ENCODE measurements around the gene DIS3L2. TPM values are rescaled to one million over a fixed set of nuclear protein-coding genes. Genes with fewer than 3 reads are reported as not detected.
"Not testable (repeated sequence)": the region's sequence is repeated elsewhere in the genome, so short reads cannot be mapped to it uniquely, and the experiment has no call there.

The DIS3L2 gene
- total and polyA plus RNA-seq, 2 of the 4 experiments (the other 2 are of a cell fraction) = 14.7 to 19.2 TPM

- Histone ChIP-seq H3K56ac (ENCODE audit: extremely low read depth, insufficient read depth, low read length) (no peak overlapping the region), H3K4me3 (ENCODE audit: insufficient read depth, low read depth, low read length) (no peak overlapping the region), H4K5ac (ENCODE audit: low read depth, low read length) (no peak overlapping the region), H4K91ac (ENCODE audit: insufficient read depth, low read depth, low read length) (no peak overlapping the region), H3K23ac (ENCODE audit: low read depth, low read length) (no peak overlapping the region), H2AK5ac (ENCODE audit: low read depth, low read length) (no peak overlapping the region), H2BK15ac (ENCODE audit: low read depth, low read length) (no peak overlapping the region), H3K36me3 (ENCODE audit: control insufficient read depth, insufficient read depth, low read length) (no peaks in the 10 kb centered on the region), H4K20me1 (ENCODE audit: insufficient read depth, low read length) (0 out of 2 replicates have a peak, but pooled peaks cover 3% of the 10 kb centered on the region), H3K9ac (ENCODE audit: low read depth, low read length) (no peak overlapping the region), H3K27ac (ENCODE audit: insufficient read depth, low read length) (no peak overlapping the region), H2AFZ (replicated peaks; ENCODE audit: low read length, poor library complexity) (no peak overlapping the region), H2AK9ac (replicated peaks; ENCODE audit: low read depth, low read length, poor library complexity) (no peak overlapping the region), H3K27me3 (ENCODE audit: control insufficient read depth, insufficient read depth, low read length) (no peaks in the 10 kb centered on the region), H3K4me1 (ENCODE audit: control insufficient read depth, insufficient read depth, low read length) (no peaks in the 10 kb centered on the region), H2BK5ac (ENCODE audit: low read depth, low read length, poor library complexity, severe bottlenecking) (no peak overlapping the region), H3K18ac (ENCODE audit: low read depth, low read length) (no peak overlapping the region), H2BK120ac (ENCODE audit: low read depth, low read length) (no peak overlapping the region), H3K4ac (ENCODE audit: low read depth, low read length) (no peak overlapping the region), H2BK20ac (ENCODE audit: low read depth, low read length) (no peak overlapping the region), H3K14ac (replicated peaks; ENCODE audit: low read depth, low read length) (no peak overlapping the region), H3K9me1 (ENCODE audit: insufficient read depth, low read length) (no peaks in the 10 kb centered on the region), H3K79me1 (ENCODE audit: low read depth in 1 of 2, low read length in 2 of 2) (peaks cover 0 to 3% of the 10 kb centered on the region in 2 experiments; a peak in 1 of 4 replicates), H3K4me2 (ENCODE audit: low read depth, low read length) (no peak overlapping the region), H3K9me3 (ENCODE audit: control insufficient read depth, insufficient read depth, low read length) (no peaks in the 10 kb centered on the region), H4K8ac (ENCODE audit: low read depth in 2 of 2, low read length in 2 of 2) (no peak overlapping the region)
- dilution Hi-C loops (cut with HindIII; ENCODE audit: low sequenced_read_pairs, unreplicated experiment) = no loop called here
- no peak for ATAC-seq (ENCODE audit: low read depth)
- POLR2A ChIA-PET (ENCODE audit: unreplicated experiment) = no interaction called here
- peak; percentile 24 for DNase-seq
- no CpG with 5 or more reads among the region's 1 CpG for WGBS, 2 experiments (ENCODE audit: extremely low coverage in 2 of 2, insufficient read length in 1 of 2)
- TF ChIP-seq SMC3 (IDR thresholded peaks at IDR 0.05; ENCODE audit: low read depth, low read length) (no peak), FOS (IDR thresholded peaks at IDR 0.05; ENCODE audit: low read depth, low read length) (no peak), MAZ (IDR thresholded peaks at IDR 0.05; ENCODE audit: borderline replicate concordance, low read depth, low read length) (no peak)
- no TSS peak for BruUV-seq (replicated peaks)
- CTCF ChIA-PET = interaction anchor here (0.5 kb wide), 1 partner anchor 87 kb away, joined by 3 read pairs; no protein-coding TSS in a partner anchor
- intact Hi-C loops (cut with micrococcal nuclease) = no loop called here
- in situ Hi-C loops (cut with MboI; ENCODE audit: low sequenced_read_pairs) = no loop called here
Observed at GRCh38 chr2:232113821-232114220, 152.3 kb downstream of the DIS3L2 start.

DNA sequence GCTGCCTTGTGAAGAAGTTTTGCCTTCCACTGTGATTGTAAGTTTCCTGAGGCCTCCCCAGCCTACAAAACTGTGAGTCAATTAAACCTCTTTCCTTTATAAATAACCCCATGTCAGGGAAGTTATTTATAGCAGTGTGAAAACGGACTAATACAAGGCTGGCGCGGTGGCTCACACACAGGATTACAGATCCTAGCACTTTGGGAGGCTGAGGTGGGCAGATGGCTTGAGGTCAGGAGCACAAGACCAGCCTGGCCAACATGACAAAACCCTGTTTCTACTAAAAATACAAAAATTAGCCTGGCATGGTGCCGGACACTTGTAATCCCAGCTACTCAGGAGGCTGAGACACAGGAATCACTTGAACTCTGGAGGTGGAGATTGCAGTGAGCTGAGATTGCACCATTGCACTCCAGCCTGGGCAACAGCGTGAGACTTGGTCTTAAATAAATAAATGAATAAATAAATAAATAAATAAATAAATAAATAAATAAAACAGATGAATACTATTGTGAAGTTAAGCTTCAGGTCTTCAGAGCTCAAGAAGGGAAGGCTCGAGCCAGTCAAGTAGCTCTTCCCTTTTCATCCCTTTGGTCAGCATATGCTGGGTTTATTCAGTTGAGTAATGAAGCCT is 154.3 kb downstream of the DIS3L2 start:
- H3K56ac ChIP-seq (ENCODE audit: extremely low read depth, insufficient read depth, low read length); H4K5ac ChIP-seq (ENCODE audit: low read depth, low read length); DNase-seq; H3K9me1 ChIP-seq (ENCODE audit: insufficient read depth, low read length); H3K14ac ChIP-seq (replicated peaks; ENCODE audit: low read depth, low read length); CTCF ChIA-PET; in situ Hi-C loops (cut with MboI; ENCODE audit: low sequenced_read_pairs); H3K9me3 ChIP-seq (ENCODE audit: control insufficient read depth, insufficient read depth, low read length); H3K4me2 ChIP-seq (ENCODE audit: low read depth, low read length); H3K36me3 ChIP-seq (ENCODE audit: control insufficient read depth, insufficient read depth, low read length); H2AK5ac ChIP-seq (ENCODE audit: low read depth, low read length); H2AFZ ChIP-seq (replicated peaks; ENCODE audit: low read length, poor library complexity); H3K4me3 ChIP-seq (ENCODE audit: insufficient read depth, low read depth, low read length); H3K4ac ChIP-seq (ENCODE audit: low read depth, low read length); H2AK9ac ChIP-seq (replicated peaks; ENCODE audit: low read depth, low read length, poor library complexity); H3K9ac ChIP-seq (ENCODE audit: low read depth, low read length); H2BK15ac ChIP-seq (ENCODE audit: low read depth, low read length); POLR2A ChIA-PET (ENCODE audit: unreplicated experiment); H2BK5ac ChIP-seq (ENCODE audit: low read depth, low read length, poor library complexity, severe bottlenecking); H2BK20ac ChIP-seq (ENCODE audit: low read depth, low read length); H2BK120ac ChIP-seq (ENCODE audit: low read depth, low read length); intact Hi-C loops (cut with micrococcal nuclease); H3K4me1 ChIP-seq (ENCODE audit: control insufficient read depth, insufficient read depth, low read length); H3K18ac ChIP-seq (ENCODE audit: low read depth, low read length); H3K79me1 ChIP-seq (ENCODE audit: low read depth in 1 of 2, low read length in 2 of 2); H3K23ac ChIP-seq (ENCODE audit: low read depth, low read length); H4K91ac ChIP-seq (ENCODE audit: insufficient read depth, low read depth, low read length); H3K27me3 ChIP-seq (ENCODE audit: control insufficient read depth, insufficient read depth, low read length); dilution Hi-C loops (cut with HindIII; ENCODE audit: low sequenced_read_pairs, unreplicated experiment); BruUV-seq (replicated peaks); H3K27ac ChIP-seq (ENCODE audit: insufficient read depth, low read length); ATAC-seq (ENCODE audit: low read depth); H4K8ac ChIP-seq (ENCODE audit: low read depth in 2 of 2, low read length in 2 of 2); H4K20me1 ChIP-seq (ENCODE audit: insufficient read depth, low read length): not testable (repeated sequence)
- WGBS, 2 experiments (ENCODE audit: extremely low coverage in 2 of 2, insufficient read length in 1 of 2) = no CpG with 5 or more reads among the region's 6 CpGs
